Calu3 (cell line): Measurements from ENCODE around the gene CENPU. TPM values are rescaled to one million over a fixed set of nuclear protein-coding genes. Genes with fewer than 3 reads are reported as not detected.
"Not testable (repeated sequence)": the region's sequence is repeated elsewhere in the genome, so short reads cannot be mapped to it uniquely, and the experiment has no call there.

Source experiments
- BruUV-seq: library from RNA; stranded (reverse); fragments of 400-500 nt; replicated peaks from 2 replicates; lab custom pipeline; 2021; lab: Mats Ljungman, UMichigan
- CTCF ChIA-PET: fragments of 300-600 bp; sonication (Branson Sonifier 250); formaldehyde crosslinking; loops from one replicate; lab custom pipeline; 2022; ENCODE audit warnings: antibody characterized with exemption; lab: Charles Lee
- DNase-seq: peaks from one replicate; pipeline ENCODE4 v3.0.0; 2022
- H3K27ac Mint-ChIP-seq: one replicate; pipeline ENCODE4 v1.8.0; 2022; ENCODE audit warnings: mixed read lengths; ENCODE audit not compliant: unreplicated experiment
- H3K27me3 Mint-ChIP-seq: one replicate; pipeline ENCODE4 v1.8.0; 2022; ENCODE audit warnings: mixed read lengths; ENCODE audit not compliant: unreplicated experiment
- H3K36me3 Mint-ChIP-seq: one replicate; pipeline ENCODE4 v1.8.0; 2022; ENCODE audit warnings: mild to moderate bottlenecking, moderate library complexity, mixed read lengths; ENCODE audit not compliant: insufficient read depth, unreplicated experiment
- H3K4me1 Mint-ChIP-seq: one replicate; pipeline ENCODE4 v1.8.0; 2022; ENCODE audit warnings: mild to moderate bottlenecking, low read depth, mixed read lengths; ENCODE audit not compliant: unreplicated experiment
- H3K4me3 Mint-ChIP-seq: one replicate; pipeline ENCODE4 v1.8.0; 2022; ENCODE audit warnings: mild to moderate bottlenecking, low read depth, moderate library complexity, mixed read lengths; ENCODE audit not compliant: unreplicated experiment
- H3K9me3 Mint-ChIP-seq: one replicate; pipeline ENCODE4 v1.8.0; 2022; ENCODE audit warnings: low read depth, mixed read lengths; ENCODE audit not compliant: unreplicated experiment
- CTCF ChIP-seq: fragments of 200-600 bp; IDR thresholded peaks from one replicate; pipeline ENCODE4 v1.8.0; 2022; ENCODE audit warnings: antibody characterized with exemption; ENCODE audit not compliant: unreplicated experiment
- intact Hi-C: fragments of 100-400 bp; cut with micrococcal nuclease; formaldehyde crosslinking; loops from one replicate; pipeline ENCODE4 v1.10.0; 2022; ENCODE audit not compliant: unreplicated experiment
- total RNA-seq: library from RNA; stranded (reverse); gene quantifications from 2 replicates; pipeline ENCODE4 v1.2.3, GENCODE V29; 2022

CENPU gene
- total RNA-seq, 1 experiment from 2014 or later, result 79.2 TPM

GRCh38 chr4:184655889-184656869 is 77.7 kb downstream of the CENPU start:
- no peak for DNase-seq
- Mint-ChIP-seq H3K9me3 (no peaks in the 10 kb centered on the region), H3K4me3 (no peak overlapping the region), H3K4me1 (no peaks in the 10 kb centered on the region), H3K36me3 (no peaks in the 10 kb centered on the region), H3K27ac (no peak overlapping the region), H3K27me3 (no peaks in the 10 kb centered on the region)
- intact Hi-C loops, result no loop called here
- no peak for TF ChIP-seq CTCF
- BruUV-seq, result no TSS peak
- CTCF ChIA-PET, result no interaction called here

GRCh38 chr4:184653650-184654049 is 80.2 kb downstream of the CENPU start:
- no peak overlapping the region for H3K4me3 Mint-ChIP-seq
- DNase-seq, result no peak
- H3K4me1 Mint-ChIP-seq, result peaks cover 9% of the 10 kb centered on the region
- peaks cover 16% of the 10 kb centered on the region for H3K36me3 Mint-ChIP-seq
- no peak for TF ChIP-seq CTCF
- H3K27me3 Mint-ChIP-seq, result no peaks in the 10 kb centered on the region
- intact Hi-C loops, result no loop called here
- CTCF ChIA-PET, result interaction anchor here (0.6 kb wide), 1 partner anchor 1245 kb away, joined by 4 read pairs; no protein-coding TSS in a partner anchor
- H3K27ac Mint-ChIP-seq, result no peak overlapping the region
- no TSS peak for BruUV-seq
- no peaks in the 10 kb centered on the region for H3K9me3 Mint-ChIP-seq

- H3K27me3 Mint-ChIP-seq, intact Hi-C loops, H3K4me1 Mint-ChIP-seq, H3K9me3 Mint-ChIP-seq, H3K4me3 Mint-ChIP-seq, BruUV-seq, H3K27ac Mint-ChIP-seq, CTCF ChIA-PET, DNase-seq: not testable (repeated sequence)
- H3K36me3 Mint-ChIP-seq, result peaks cover 26% of the 10 kb centered on the region
Measured at GRCh38 chr4:184652681-184653080, 81.2 kb downstream of the CENPU start.

- no peaks in the 10 kb centered on the region for H3K9me3 Mint-ChIP-seq
- no peak overlapping the region for H3K27ac Mint-ChIP-seq
- no peak overlapping the region for H3K4me3 Mint-ChIP-seq
- no peak for DNase-seq
- H3K27me3 Mint-ChIP-seq, result no peaks in the 10 kb centered on the region
- BruUV-seq, result no TSS peak
- H3K36me3 Mint-ChIP-seq, result peaks cover 29% of the 10 kb centered on the region
- intact Hi-C loops, result no loop called here
- CTCF ChIA-PET, result no interaction called here
- peaks cover 9% of the 10 kb centered on the region for H3K4me1 Mint-ChIP-seq
- TF ChIP-seq CTCF, result no peak
Measured at GRCh38 chr4:184651899-184652298, 82.0 kb downstream of the CENPU start.
